Hindlimb muscle (tissue), 1 donor: Measurements from ENCODE around the gene PKD1. TPM values are rescaled to one million over a fixed set of nuclear protein-coding genes. Genes with fewer than 3 reads are reported as not detected.

Source experiments
- DNase-seq: peaks from one replicate; pipeline ENCODE4 v3.0.0-alpha.2; 2013
- polyA plus RNA-seq: library from polyadenylated mRNA; unstranded; fragments of 120-200 nt; gene quantifications from one replicate; pipeline ENCODE4 v1.2.1, GENCODE V29; 2013; ENCODE audit not compliant: insufficient read length

PKD1 gene
- polyA plus RNA-seq, 1 donor: 181 TPM

- no peak for DNase-seq
These were observed 48.6 kb downstream of the PKD1 start for GRCh38 chr16:2086812-2087747.

- no peak for DNase-seq
These were observed 49.5 kb downstream of the PKD1 start for GRCh38 chr16:2086106-2086742.

GRCh38 chr16:2085669-2086068 lies 50.0 kb downstream of the PKD1 start:
- no peak for DNase-seq

GRCh38 chr16:2084895-2085625 lies 50.6 kb downstream of the PKD1 start:
- no peak for DNase-seq

- no peak for DNase-seq
These were observed 51.6 kb downstream of the PKD1 start for GRCh38 chr16:2083876-2084780.

GRCh38 chr16:2083409-2083808 lies 52.3 kb downstream of the PKD1 start:
- no peak for DNase-seq

- no peak for DNase-seq
These were observed 52.7 kb downstream of the PKD1 start for GRCh38 chr16:2082983-2083364.

GRCh38 chr16:2082171-2082982 lies 53.3 kb downstream of the PKD1 start:
- DNase-seq: no peak

GRCh38 chr16:2081201-2082084 lies 54.3 kb downstream of the PKD1 start:
- DNase-seq: no peak

GRCh38 chr16:2079991-2080390 lies 55.7 kb downstream of the PKD1 start:
- no peak for DNase-seq

GRCh38 chr16:2079311-2079800 lies 56.3 kb downstream of the PKD1 start:
- no peak for DNase-seq

GRCh38 chr16:2078691-2079090 lies 57.0 kb downstream of the PKD1 start:
- no peak for DNase-seq

- no peak for DNase-seq
These were observed 57.6 kb downstream of the PKD1 start for GRCh38 chr16:2078096-2078495.

- DNase-seq: no peak
These were observed 58.0 kb downstream of the PKD1 start for GRCh38 chr16:2077696-2078095.

- no peak for DNase-seq
These were observed 58.7 kb downstream of the PKD1 start for GRCh38 chr16:2077016-2077415.

- DNase-seq: no peak
These were observed 59.4 kb downstream of the PKD1 start for GRCh38 chr16:2076072-2076865.

- no peak for DNase-seq
These were observed 60.1 kb downstream of the PKD1 start for GRCh38 chr16:2075631-2076030.

GRCh38 chr16:2074071-2074470 lies 61.6 kb downstream of the PKD1 start:
- no peak for DNase-seq

- no peak for DNase-seq
These were observed 62.8 kb downstream of the PKD1 start for GRCh38 chr16:2072926-2073325.
